Suprapubic skin (tissue), 4 donors: Measurements from ENCODE around the gene ERVV-1. TPM values are rescaled to one million over a fixed set of nuclear protein-coding genes. Genes with fewer than 3 reads are reported as not detected.

ENCODE experiments used
- DNase-seq, 2 donors: peaks; one replicate each; pipeline ENCODE4 v3.0.0-alpha.2; 2019; ENCODE audit warnings: low spot score in 2 of 2
- H3K27ac ChIP-seq: fragments of 200-600 bp; sonication (generic); one replicate; pipeline ENCODE4 v1.5.1; 2019
- H3K27me3 ChIP-seq: fragments of 200-600 bp; sonication (generic); one replicate; pipeline ENCODE4 v1.5.1; 2019
- H3K36me3 ChIP-seq: fragments of 200-600 bp; sonication (generic); one replicate; pipeline ENCODE4 v1.5.1; 2019
- H3K4me1 ChIP-seq: fragments of 200-600 bp; sonication (generic); one replicate; pipeline ENCODE4 v1.5.1; 2019
- H3K4me3 ChIP-seq: fragments of 200-600 bp; sonication (generic); one replicate; pipeline ENCODE4 v1.5.1; 2019; ENCODE audit warnings: mild to moderate bottlenecking
- H3K9me3 ChIP-seq: fragments of 200-600 bp; sonication (generic); one replicate; pipeline ENCODE4 v1.5.1; 2019
- CTCF ChIP-seq, 2 donors: fragments of 200-600 bp in 1 of 2; fragments of 450-650 bp in 1 of 2; sonication (generic) in 1 of 2; IDR thresholded peaks; one replicate each; pipeline ENCODE4 v1.5.1; 2016 to 2019; ENCODE audit warnings: antibody characterized with exemption in 2 of 2, mild to moderate bottlenecking in 1 of 2, moderate library complexity in 1 of 2
- EP300 ChIP-seq: sonication (generic); formaldehyde crosslinking; IDR thresholded peaks from one replicate; pipeline ENCODE4 v1.6.1; 2017; ENCODE audit warnings: antibody characterized with exemption
- POLR2A ChIP-seq, 2 donors: fragments of 450-650 bp; IDR thresholded peaks; one replicate each; pipeline ENCODE4 v1.6.1; 2017; ENCODE audit warnings: antibody characterized with exemption in 2 of 2, mild to moderate bottlenecking in 2 of 2, moderate library complexity in 2 of 2
- POLR2AphosphoS5 ChIP-seq, 3 donors: sonication (generic); formaldehyde crosslinking; IDR thresholded peaks; one replicate each; pipeline ENCODE4 v1.6.1; 2017; ENCODE audit warnings: antibody characterized with exemption in 3 of 3
- WGBS: methylation state at CpG from one replicate; pipeline ENCODE4 v1.1.5; 2018; 5-methylcytosine and 5-hydroxymethylcytosine counted together
- total RNA-seq, 4 donors: library from RNA; depleted of rRNA; stranded (reverse); fragments of >200 nt; gene quantifications; one replicate each; pipeline ENCODE4 v1.1.0, GENCODE V29; 2016

The ERVV-1 gene
- total RNA-seq, 4 donors from 2014 or later: not detected

GRCh38 chr19:53034054-53034453 lies 20.3 kb downstream of the ERVV-1 start:
- H3K36me3 ChIP-seq: no peaks in the 10 kb centered on the region
- H3K27ac ChIP-seq: no peak overlapping the region
- H3K4me1 ChIP-seq: no peaks in the 10 kb centered on the region
- DNase-seq: no peak
- H3K4me3 ChIP-seq: no peak overlapping the region
- WGBS: 73% methylated on average over 2 of the region's 2 CpGs
- TF ChIP-seq CTCF (IDR thresholded peaks at IDR 0.05) (no peak), POLR2A (IDR thresholded peaks at IDR 0.05) (no peak), POLR2AphosphoS5 (IDR thresholded peaks at IDR 0.05) (no peak), EP300 (no peak)
- peaks cover 19% of the 10 kb centered on the region for H3K9me3 ChIP-seq
- H3K27me3 ChIP-seq: peaks cover 18% of the 10 kb centered on the region

GRCh38 chr19:53034948-53035675 lies 21.4 kb downstream of the ERVV-1 start:
- 56% methylated on average over 4 of the region's 4 CpGs for WGBS
- DNase-seq: no peak
- Histone ChIP-seq H3K4me3 (no peak overlapping the region), H3K4me1 (no peaks in the 10 kb centered on the region), H3K36me3 (no peaks in the 10 kb centered on the region), H3K9me3 (peaks cover 19% of the 10 kb centered on the region), H3K27ac (no peak overlapping the region), H3K27me3 (peaks cover 18% of the 10 kb centered on the region)
- TF ChIP-seq EP300 (no peak), POLR2A (IDR thresholded peaks at IDR 0.05) (no peak), POLR2AphosphoS5 (IDR thresholded peaks at IDR 0.05) (no peak), CTCF (IDR thresholded peaks at IDR 0.05) (no peak)

- 14% methylated on average over 52 of the region's 52 CpGs for WGBS
- Histone ChIP-seq H3K27ac (no peak overlapping the region), H3K9me3 (peaks cover 33% of the 10 kb centered on the region)
Measured at GRCh38 chr19:53037101-53038097, 23.7 kb downstream of the ERVV-1 start.

GRCh38 chr19:53041366-53041765 lies 27.6 kb downstream of the ERVV-1 start:
- 69% methylated on average over 1 of the region's 1 CpG for WGBS
- H3K27ac ChIP-seq: no peak overlapping the region
- H3K4me3 ChIP-seq: no peak overlapping the region
- peaks cover 33% of the 10 kb centered on the region for H3K9me3 ChIP-seq
- H3K36me3 ChIP-seq: no peaks in the 10 kb centered on the region
- peak in 1 of 2 donors; percentile 26 for DNase-seq
- no peaks in the 10 kb centered on the region for H3K4me1 ChIP-seq
- no peak for TF ChIP-seq EP300
- no peak for TF ChIP-seq CTCF (IDR thresholded peaks at IDR 0.05)
- TF ChIP-seq POLR2AphosphoS5 (IDR thresholded peaks at IDR 0.05): no peak
- no peak for TF ChIP-seq POLR2A (IDR thresholded peaks at IDR 0.05)
- H3K27me3 ChIP-seq: peaks cover 18% of the 10 kb centered on the region

More at GRCh38 chr19:53037101-53038097, 23.7 kb downstream of the ERVV-1 start:
- Histone ChIP-seq H3K4me3 (peak overlapping the region; percentile 2), H3K4me1 (no peaks in the 10 kb centered on the region), H3K27me3 (peaks cover 18% of the 10 kb centered on the region), H3K36me3 (no peaks in the 10 kb centered on the region)
- TF ChIP-seq POLR2AphosphoS5 (IDR thresholded peaks at IDR 0.05) (no peak), CTCF (IDR thresholded peaks at IDR 0.05) (no peak)
- DNase-seq: no peak

- H3K4me3 ChIP-seq: no peak overlapping the region
- H3K9me3 ChIP-seq: peaks cover 16% of the 10 kb centered on the region
- H3K4me1 ChIP-seq: no peaks in the 10 kb centered on the region
- no peak for DNase-seq
- 70% methylated on average over 16 of the region's 16 CpGs for WGBS
- no peak overlapping the region for H3K27ac ChIP-seq
- H3K36me3 ChIP-seq: no peaks in the 10 kb centered on the region
- no peaks in the 10 kb centered on the region for H3K27me3 ChIP-seq
- no peak for TF ChIP-seq EP300
- no peak for TF ChIP-seq CTCF (IDR thresholded peaks at IDR 0.05)
- TF ChIP-seq POLR2A (IDR thresholded peaks at IDR 0.05): no peak
- TF ChIP-seq POLR2AphosphoS5 (IDR thresholded peaks at IDR 0.05): no peak
Measured at GRCh38 chr19:53045536-53045935, 31.8 kb downstream of the ERVV-1 start.
